A673 (cell line): ENCODE results near the gene TSR2.

Experiments used
- EZH2 ChIP-seq: fragments of 200-600 bp; sonication (generic); IDR thresholded peaks from 2 replicates; pipeline ENCODE4 v1.6.1; 2017; ENCODE audit warnings: borderline replicate concordance, low read depth, mild to moderate bottlenecking, mixed read lengths, antibody characterized with exemption, low read length; ENCODE audit not compliant: poor library complexity, severe bottlenecking
- TF ChIP-seq, protein P1 (sequence below): fragments of 300-800, 200-600 bp; sonication (generic); conservative IDR thresholded peaks from 2 replicates; pipeline ENCODE4 v1.5.1; 2017; ENCODE audit warnings: low read depth, mild to moderate bottlenecking, antibody characterized with exemption, low read length, moderate library complexity, mixed read lengths

DNA sequence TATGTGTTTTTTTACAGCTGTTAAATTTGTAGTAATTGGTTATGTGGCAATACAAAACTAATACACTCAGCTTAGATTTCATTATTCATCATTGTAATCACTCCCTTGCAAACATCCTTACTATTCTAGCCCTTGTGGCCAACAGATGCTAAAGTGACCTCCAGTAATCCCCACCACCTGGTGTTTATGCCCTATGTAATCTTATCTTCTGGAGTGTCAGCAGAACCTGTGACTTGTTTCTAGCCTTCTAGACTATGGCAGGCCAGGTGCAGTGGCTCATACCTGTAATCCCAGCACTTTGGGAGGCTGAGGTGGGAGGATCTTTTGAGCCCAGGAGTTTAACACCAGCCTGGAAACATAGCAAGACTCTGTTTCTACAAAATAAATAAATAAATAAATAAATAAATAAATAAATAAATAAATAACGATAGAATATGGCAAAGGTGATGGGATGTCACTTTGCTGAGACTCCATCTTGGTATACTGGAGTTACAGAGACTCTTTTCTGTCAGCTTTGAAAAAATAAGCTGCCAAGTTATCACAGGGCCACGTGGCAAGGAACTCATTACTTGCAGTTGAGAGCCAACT lies 12.3 kb upstream of the TSR2 start:
- no peak for TF ChIP-seq EZH2
- TF ChIP-seq, protein P1, sequence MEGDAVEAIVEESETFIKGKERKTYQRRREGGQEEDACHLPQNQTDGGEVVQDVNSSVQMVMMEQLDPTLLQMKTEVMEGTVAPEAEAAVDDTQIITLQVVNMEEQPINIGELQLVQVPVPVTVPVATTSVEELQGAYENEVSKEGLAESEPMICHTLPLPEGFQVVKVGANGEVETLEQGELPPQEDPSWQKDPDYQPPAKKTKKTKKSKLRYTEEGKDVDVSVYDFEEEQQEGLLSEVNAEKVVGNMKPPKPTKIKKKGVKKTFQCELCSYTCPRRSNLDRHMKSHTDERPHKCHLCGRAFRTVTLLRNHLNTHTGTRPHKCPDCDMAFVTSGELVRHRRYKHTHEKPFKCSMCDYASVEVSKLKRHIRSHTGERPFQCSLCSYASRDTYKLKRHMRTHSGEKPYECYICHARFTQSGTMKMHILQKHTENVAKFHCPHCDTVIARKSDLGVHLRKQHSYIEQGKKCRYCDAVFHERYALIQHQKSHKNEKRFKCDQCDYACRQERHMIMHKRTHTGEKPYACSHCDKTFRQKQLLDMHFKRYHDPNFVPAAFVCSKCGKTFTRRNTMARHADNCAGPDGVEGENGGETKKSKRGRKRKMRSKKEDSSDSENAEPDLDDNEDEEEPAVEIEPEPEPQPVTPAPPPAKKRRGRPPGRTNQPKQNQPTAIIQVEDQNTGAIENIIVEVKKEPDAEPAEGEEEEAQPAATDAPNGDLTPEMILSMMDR = no peak
